Kidney epithelial cell (primary cell): ENCODE results near the gene C4orf50. TPM values are rescaled to one million over a fixed set of nuclear protein-coding genes. Genes with fewer than 3 reads are reported as not detected.

Experiments used
- DNase-seq: peaks from one replicate; pipeline ENCODE4 v3.0.0-alpha.2; 2010; ENCODE audit warnings: low read depth
- H3K27me3 ChIP-seq: 2 replicates; pipeline ENCODE4 v1.6.0; 2011; ENCODE audit warnings: low read length; ENCODE audit not compliant: control insufficient read depth, insufficient read depth
- H3K36me3 ChIP-seq: 2 replicates; pipeline ENCODE4 v1.5.1; 2011; ENCODE audit warnings: low read length; ENCODE audit not compliant: control insufficient read depth, insufficient read depth
- H3K4me3 ChIP-seq: 2 replicates; pipeline ENCODE4 v1.5.1; 2011; ENCODE audit warnings: low read depth, mild to moderate bottlenecking, control low read depth, low read length
- CTCF ChIP-seq: IDR thresholded peaks from 2 replicates; pipeline ENCODE4 v1.5.1; 2011; ENCODE audit warnings: mild to moderate bottlenecking, moderate library complexity, low read length, control low read depth, inconsistent platforms; ENCODE audit not compliant: insufficient read depth, poor library complexity, severe bottlenecking
- total RNA-seq: library from RNA; depleted of rRNA; stranded (reverse); fragments of >200 nt; gene quantifications from 2 replicates; pipeline ENCODE4 v1.2.3, GENCODE V29; 2015

The C4orf50 gene
- total RNA-seq, 1 donor from 2014 or later = not detected

GRCh38 chr4:5885733-5886132 is 132.5 kb downstream of the C4orf50 start:
- Histone ChIP-seq H3K4me3 (no peak overlapping the region), H3K36me3 (no peaks in the 10 kb centered on the region), H3K27me3 (peaks cover 44% of the 10 kb centered on the region)
- no peak for TF ChIP-seq CTCF
- DNase-seq = no peak

- no peak for TF ChIP-seq CTCF
- Histone ChIP-seq H3K4me3 (no peak overlapping the region), H3K36me3 (no peaks in the 10 kb centered on the region), H3K27me3 (peaks cover 35% of the 10 kb centered on the region)
- DNase-seq = no peak
Measured at GRCh38 chr4:5884796-5885195, 133.4 kb downstream of the C4orf50 start.

GRCh38 chr4:5883916-5884315 is 134.3 kb downstream of the C4orf50 start:
- H3K27me3 ChIP-seq = peaks cover 26% of the 10 kb centered on the region
- no peak overlapping the region for H3K4me3 ChIP-seq
- no peaks in the 10 kb centered on the region for H3K36me3 ChIP-seq
- no peak for DNase-seq
- TF ChIP-seq CTCF = no peak

- DNase-seq = no peak
- Histone ChIP-seq H3K4me3 (no peak overlapping the region), H3K36me3 (no peaks in the 10 kb centered on the region), H3K27me3 (peaks cover 19% of the 10 kb centered on the region)
- no peak for TF ChIP-seq CTCF
Measured at GRCh38 chr4:5882947-5883346, 135.3 kb downstream of the C4orf50 start.

GRCh38 chr4:5881340-5881739 is 136.9 kb downstream of the C4orf50 start:
- H3K36me3 ChIP-seq = no peaks in the 10 kb centered on the region
- DNase-seq = no peak
- H3K27me3 ChIP-seq = peaks cover 4% of the 10 kb centered on the region
- no peak overlapping the region for H3K4me3 ChIP-seq
- TF ChIP-seq CTCF = no peak

- H3K36me3 ChIP-seq = no peaks in the 10 kb centered on the region
- no peak for TF ChIP-seq CTCF
- H3K4me3 ChIP-seq = no peak overlapping the region
- no peak for DNase-seq
- H3K27me3 ChIP-seq = peaks cover 2% of the 10 kb centered on the region
Measured at GRCh38 chr4:5878359-5878758, 139.9 kb downstream of the C4orf50 start.
